GM10266 (cell line): Measurements from ENCODE around the gene SHROOM3.

Experiments
- DNase-seq: peaks from one replicate; pipeline ENCODE4 v3.0.0; 2012; ENCODE audit errors: extremely low spot score
- TF ChIP-seq, protein P1 (sequence below): IDR thresholded peaks from 2 replicates; pipeline ENCODE4 v1.5.1; 2012; ENCODE audit warnings: mild to moderate bottlenecking, low read depth; ENCODE audit not compliant: control insufficient read depth, insufficient read depth; ENCODE audit errors: missing control alignments

The SHROOM3 gene

DNA sequence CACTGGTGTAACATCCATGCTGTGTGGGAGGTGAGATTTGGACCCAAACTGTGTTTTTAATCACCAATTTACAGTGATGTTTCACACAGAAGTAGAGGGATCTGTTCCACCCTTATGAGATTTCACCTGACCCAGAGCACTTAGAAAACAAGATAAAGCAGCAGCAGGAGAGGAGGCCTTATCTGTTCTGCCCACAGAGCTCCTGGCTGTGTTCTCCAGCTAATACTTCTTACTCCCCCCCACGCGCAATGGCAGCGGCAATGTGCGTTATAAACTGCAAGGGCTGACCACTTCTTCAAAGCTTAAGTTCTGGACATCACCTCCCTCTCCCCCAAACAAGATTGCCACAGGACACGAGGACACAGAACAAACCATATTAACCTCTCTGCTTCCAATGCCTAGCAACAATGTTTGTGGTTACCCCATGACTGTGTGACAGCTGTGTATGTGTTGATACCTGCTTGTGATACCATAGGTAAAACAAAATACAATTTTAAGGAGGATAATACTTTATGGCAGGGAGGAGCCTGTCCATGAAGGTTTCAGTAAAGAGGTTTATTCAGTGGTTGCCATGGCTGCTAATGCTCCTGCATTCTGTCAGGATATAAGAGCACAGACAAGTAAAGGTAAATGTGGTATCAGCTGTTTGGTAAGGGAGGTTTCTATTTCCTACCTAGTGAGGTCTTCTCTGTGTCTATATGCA lies 252.9 kb downstream of the SHROOM3 start:
- no peak for DNase-seq
- TF ChIP-seq, protein P1, sequence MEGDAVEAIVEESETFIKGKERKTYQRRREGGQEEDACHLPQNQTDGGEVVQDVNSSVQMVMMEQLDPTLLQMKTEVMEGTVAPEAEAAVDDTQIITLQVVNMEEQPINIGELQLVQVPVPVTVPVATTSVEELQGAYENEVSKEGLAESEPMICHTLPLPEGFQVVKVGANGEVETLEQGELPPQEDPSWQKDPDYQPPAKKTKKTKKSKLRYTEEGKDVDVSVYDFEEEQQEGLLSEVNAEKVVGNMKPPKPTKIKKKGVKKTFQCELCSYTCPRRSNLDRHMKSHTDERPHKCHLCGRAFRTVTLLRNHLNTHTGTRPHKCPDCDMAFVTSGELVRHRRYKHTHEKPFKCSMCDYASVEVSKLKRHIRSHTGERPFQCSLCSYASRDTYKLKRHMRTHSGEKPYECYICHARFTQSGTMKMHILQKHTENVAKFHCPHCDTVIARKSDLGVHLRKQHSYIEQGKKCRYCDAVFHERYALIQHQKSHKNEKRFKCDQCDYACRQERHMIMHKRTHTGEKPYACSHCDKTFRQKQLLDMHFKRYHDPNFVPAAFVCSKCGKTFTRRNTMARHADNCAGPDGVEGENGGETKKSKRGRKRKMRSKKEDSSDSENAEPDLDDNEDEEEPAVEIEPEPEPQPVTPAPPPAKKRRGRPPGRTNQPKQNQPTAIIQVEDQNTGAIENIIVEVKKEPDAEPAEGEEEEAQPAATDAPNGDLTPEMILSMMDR = no peak

DNA sequence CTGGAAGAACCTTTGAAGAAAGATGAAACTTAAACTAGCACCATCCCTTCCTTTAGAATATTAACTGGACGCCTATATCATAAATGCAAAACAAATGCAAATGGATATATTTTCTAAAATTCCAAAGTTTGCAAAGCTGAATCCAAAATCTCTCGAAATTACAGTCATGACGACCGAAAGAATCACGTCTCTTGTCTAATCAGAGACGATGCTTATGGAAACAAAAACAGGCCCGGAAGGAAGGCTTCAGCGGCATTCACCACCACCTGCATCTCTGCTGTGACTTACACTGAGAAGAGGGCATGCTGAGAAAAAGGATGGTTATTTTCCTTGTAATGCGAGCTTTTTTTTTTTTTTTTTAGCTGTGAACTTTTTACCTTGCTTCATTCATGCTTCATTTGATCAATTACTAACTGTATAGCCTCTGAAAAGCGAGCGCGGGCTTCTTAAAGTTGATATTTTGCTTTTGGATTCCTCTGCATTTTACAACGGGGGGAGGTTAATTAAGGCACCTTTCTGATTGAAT lies 253.7 kb downstream of the SHROOM3 start:
- TF ChIP-seq, protein P1 = no peak
- no peak for DNase-seq

- DNase-seq = peak; percentile 40
- TF ChIP-seq, protein P1 = no peak
Observed at GRCh38 chr4:76689145-76689817, 254.3 kb downstream of the SHROOM3 start.

DNA sequence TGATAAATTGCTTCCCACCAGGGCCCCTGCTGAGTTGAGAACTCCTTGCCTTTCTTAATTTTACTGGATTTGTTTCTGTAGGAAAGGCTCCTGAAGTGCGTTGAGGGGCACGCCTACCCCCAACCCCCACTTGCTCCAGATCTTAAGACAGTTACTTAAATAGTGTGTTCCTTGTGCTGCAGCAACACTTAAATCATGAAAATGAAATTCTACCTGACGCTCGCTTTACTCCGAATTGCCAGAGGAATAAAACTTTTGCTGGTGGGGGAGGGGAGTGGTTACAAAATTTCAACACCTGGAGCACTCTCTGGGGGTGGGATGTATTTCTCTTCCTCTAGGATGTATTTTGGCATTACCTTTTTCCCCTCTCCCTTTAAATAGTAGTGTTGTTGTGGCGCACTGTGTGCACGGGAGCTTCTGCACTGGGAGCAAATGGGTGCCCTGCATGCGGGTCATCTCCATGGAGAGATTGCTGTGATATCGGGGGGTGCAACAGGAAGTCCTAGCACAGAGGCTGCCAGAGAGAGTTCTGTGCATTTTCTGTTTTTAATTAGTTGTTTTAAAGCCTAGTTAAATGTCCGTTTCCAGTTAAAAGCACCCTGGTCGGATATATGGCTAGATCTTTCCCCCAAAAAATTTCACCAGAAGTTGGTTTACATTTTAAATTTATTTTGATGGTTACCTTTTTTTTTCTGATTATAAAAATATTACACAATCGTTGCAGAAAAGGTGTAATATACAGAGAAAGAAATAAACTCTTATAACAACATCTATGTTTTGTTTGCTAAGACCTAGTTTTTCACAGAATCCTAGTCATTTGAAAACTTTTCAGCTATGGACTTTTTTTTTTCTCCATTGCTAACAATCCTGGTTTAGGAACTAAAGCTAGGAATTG lies 255.2 kb downstream of the SHROOM3 start:
- no peak for DNase-seq
- TF ChIP-seq, protein P1 = no peak

GRCh38 chr4:76690906-76691275 lies 255.9 kb downstream of the SHROOM3 start:
- TF ChIP-seq, protein P1 = no peak

GRCh38 chr4:76691807-76692582 lies 257.0 kb downstream of the SHROOM3 start:
- no peak for DNase-seq
- TF ChIP-seq, protein P1 = no peak

More at GRCh38 chr4:76690906-76691275, 255.9 kb downstream of the SHROOM3 start:
- no peak for DNase-seq
